ENCODE measurements around the gene ANKRD26.
"Not testable (repeated sequence)": the region's sequence is repeated elsewhere in the genome, so short reads cannot be mapped to it uniquely, and the experiment has no call there.

Gene ANKRD26

DNA sequence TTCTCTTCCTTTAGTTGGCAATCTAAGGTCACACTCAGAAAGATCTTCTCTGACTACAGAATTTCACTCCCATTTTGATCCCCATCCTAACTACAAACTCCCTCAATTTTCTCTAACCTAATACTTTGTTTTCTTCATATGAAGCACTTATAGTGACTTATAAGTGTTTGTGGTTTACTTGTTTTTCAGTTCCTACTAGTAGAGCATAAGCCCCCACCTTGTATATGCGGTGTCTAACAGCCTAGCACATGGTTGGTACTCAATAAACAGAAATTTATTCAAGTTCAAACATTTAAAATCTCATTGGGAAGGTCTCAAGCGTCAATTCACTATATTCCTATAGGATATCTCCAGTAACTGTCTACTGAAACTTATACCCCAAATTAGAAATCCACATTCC, 35.2 kb downstream of the ANKRD26 start:
- H3K4me3 ChIP-seq (ENCODE audit: low read length) = no peak overlapping the region
- TF ChIP-seq CTCF (conservative IDR thresholded peaks at IDR 0.05; ENCODE audit: low read depth, low read length) = no peak
- no peak for DNase-seq (ENCODE audit: low read depth)

DNA sequence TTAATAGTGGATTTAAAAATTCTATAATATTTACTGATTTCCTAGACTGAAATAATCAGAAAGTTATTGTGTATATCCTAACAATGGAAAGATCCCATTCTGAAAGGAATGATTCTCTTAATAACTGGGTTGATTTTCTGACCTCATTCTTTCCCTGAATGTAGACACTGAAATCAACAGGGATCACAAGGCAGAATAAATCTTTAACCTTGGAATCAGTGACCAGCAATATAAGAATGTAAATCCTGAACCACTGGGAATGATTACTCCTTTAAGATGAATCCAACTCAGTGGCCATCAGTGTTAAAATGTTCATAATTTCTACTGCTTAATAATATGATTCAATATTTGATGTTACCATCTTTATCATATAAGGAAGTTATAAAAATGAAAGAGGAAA, 47.6 kb downstream of the ANKRD26 start:
- no peak overlapping the region for H3K4me3 ChIP-seq (ENCODE audit: low read length)
- no peak for TF ChIP-seq CTCF (conservative IDR thresholded peaks at IDR 0.05; ENCODE audit: low read depth, low read length)
- no peak for DNase-seq (ENCODE audit: low read depth)

DNA sequence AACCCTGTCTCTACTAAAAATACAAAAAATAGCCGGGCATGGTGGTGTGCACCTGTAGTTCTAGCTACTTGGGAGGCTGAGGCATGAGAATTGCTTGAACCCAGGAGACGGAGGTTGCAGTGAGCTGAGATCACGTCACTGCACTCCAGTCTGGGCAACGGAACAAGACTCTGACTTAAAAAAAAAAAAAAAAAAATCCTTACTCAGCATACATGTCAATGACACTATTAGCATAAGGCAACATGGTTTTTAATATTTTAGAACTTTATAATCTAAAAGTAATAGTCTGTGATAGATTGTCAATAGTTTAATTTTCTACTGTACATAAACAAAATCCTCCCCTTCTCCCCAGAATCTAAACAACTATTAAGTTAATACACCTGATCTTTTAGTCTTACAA, 55.0 kb downstream of the ANKRD26 start:
- not testable (repeated sequence) for H3K4me3 ChIP-seq (ENCODE audit: low read length); DNase-seq (ENCODE audit: low read depth)

- no peak overlapping the region for H3K4me3 ChIP-seq (ENCODE audit: low read length)
- no peak for TF ChIP-seq CTCF (conservative IDR thresholded peaks at IDR 0.05; ENCODE audit: low read depth, low read length)
- DNase-seq (ENCODE audit: low read depth) = no peak
Measured at GRCh38 chr10:27041196-27041595, 59.1 kb downstream of the ANKRD26 start.

DNA sequence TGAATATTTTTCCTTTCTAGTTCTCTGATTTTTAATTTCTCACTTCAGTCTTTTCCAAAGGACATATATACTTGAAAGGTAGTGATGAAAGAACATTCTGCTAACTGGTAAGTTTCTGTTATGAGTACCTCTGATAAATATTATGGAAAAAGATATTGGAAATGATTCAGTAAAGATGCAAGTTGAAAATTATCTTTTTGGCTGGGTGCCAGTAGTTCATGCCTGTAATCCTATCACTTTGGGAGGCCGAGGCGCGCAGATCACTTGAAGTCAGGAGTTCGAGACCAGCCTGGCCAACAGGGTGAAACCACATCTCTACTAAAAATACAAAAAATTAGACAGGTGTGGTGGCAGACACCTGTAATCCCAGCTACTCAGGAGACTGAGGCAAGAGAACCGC, 62.1 kb downstream of the ANKRD26 start:
- no peak for TF ChIP-seq CTCF (conservative IDR thresholded peaks at IDR 0.05; ENCODE audit: low read depth, low read length)

DNA sequence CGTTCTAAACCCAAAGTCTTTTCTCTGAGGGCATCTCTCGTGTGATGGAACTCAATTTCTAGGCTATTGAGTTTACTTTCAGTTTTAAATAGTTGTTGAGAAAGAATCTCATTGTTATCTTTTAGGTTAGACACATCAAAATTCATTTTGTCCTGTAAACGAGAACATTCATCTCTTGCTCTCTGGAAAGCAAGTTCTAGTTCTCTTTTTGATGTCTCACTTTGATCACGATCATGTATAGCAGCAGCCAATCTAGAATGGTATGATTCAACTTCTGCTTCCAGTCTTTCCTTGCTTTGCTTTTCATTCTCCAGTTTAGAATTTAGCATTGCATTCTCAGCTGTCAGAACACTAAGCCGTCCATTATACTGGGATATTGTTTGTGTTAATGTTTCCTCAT, 65.1 kb downstream of the ANKRD26 start:
- no peak for DNase-seq (ENCODE audit: low read depth)
- no peak overlapping the region for H3K4me3 ChIP-seq (ENCODE audit: low read length)
- no peak for TF ChIP-seq CTCF (conservative IDR thresholded peaks at IDR 0.05; ENCODE audit: low read depth, low read length)

More for the DNA sequence above, 62.1 kb downstream of the ANKRD26 start:
- DNase-seq (ENCODE audit: low read depth) = no peak
- no peak overlapping the region for H3K4me3 ChIP-seq (ENCODE audit: low read length)

DNA sequence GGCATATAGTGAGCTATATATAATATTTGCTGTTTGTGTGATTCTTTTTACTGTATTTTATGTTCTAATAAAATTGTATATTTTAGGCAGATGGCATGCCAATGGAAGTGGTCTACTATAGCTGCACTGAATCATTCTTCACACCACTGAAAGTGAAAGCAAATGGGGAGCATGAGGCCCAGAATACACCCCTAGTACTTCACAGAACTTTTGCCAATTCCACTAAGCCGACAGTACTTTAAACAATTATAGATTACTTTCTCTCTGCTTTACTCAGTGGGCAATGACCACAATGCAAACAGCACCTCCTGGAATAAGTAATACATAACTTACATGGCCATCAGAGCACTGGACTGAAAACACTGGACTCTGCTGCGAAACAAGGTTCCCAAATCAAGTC, 70.2 kb downstream of the ANKRD26 start:
- TF ChIP-seq CTCF (conservative IDR thresholded peaks at IDR 0.05; ENCODE audit: low read depth, low read length) = no peak
- no peak overlapping the region for H3K4me3 ChIP-seq (ENCODE audit: low read length)
- no peak for DNase-seq (ENCODE audit: low read depth)

GRCh38 chr10:27022048-27022447, 78.2 kb downstream of the ANKRD26 start:
- DNase-seq (ENCODE audit: low read depth) = no peak
- no peak overlapping the region for H3K4me3 ChIP-seq (ENCODE audit: low read length)
- TF ChIP-seq CTCF (conservative IDR thresholded peaks at IDR 0.05; ENCODE audit: low read depth, low read length) = no peak

All from retinal pigment epithelial cell (primary cell).